ENCODE data around the gene BARHL2. TPM values are rescaled to one million over a fixed set of nuclear protein-coding genes. Genes with fewer than 3 reads are reported as not detected.

Gene BARHL2
- total RNA-seq, 1 donor from 2014 or later, result not detected

- no peak overlapping the region for H3K4me3 ChIP-seq (ENCODE audit: low read depth, low read length)
- H3K27me3 ChIP-seq (ENCODE audit: control insufficient read depth, insufficient read depth, low read length), result peaks cover 84% of the 10 kb centered on the region
- TF ChIP-seq CTCF (IDR thresholded peaks at IDR 0.05; ENCODE audit: insufficient read depth, low read length, poor library complexity, severe bottlenecking), result no peak
- no peaks in the 10 kb centered on the region for H3K36me3 ChIP-seq (ENCODE audit: control insufficient read depth, insufficient read depth, low read length)
- DNase-seq (ENCODE audit: low read depth), result no peak
Observed at GRCh38 chr1:90722874-90723589, 5.9 kb upstream of the BARHL2 start.

- TF ChIP-seq CTCF (IDR thresholded peaks at IDR 0.05; ENCODE audit: insufficient read depth, low read length, poor library complexity, severe bottlenecking), result peak; percentile 89
- Histone ChIP-seq H3K4me3 (ENCODE audit: low read depth, low read length) (no peak overlapping the region), H3K36me3 (ENCODE audit: control insufficient read depth, insufficient read depth, low read length) (no peaks in the 10 kb centered on the region), H3K27me3 (ENCODE audit: control insufficient read depth, insufficient read depth, low read length) (peaks cover 82% of the 10 kb centered on the region)
- DNase-seq (ENCODE audit: low read depth), result no peak
Observed at GRCh38 chr1:90721210-90722194, 4.4 kb upstream of the BARHL2 start.

GRCh38 chr1:90720145-90720636, 3.1 kb upstream of the BARHL2 start:
- DNase-seq (ENCODE audit: low read depth), result no peak
- H3K27me3 ChIP-seq (ENCODE audit: control insufficient read depth, insufficient read depth, low read length), result peaks cover 78% of the 10 kb centered on the region
- no peak overlapping the region for H3K4me3 ChIP-seq (ENCODE audit: low read depth, low read length)
- H3K36me3 ChIP-seq (ENCODE audit: control insufficient read depth, insufficient read depth, low read length), result no peaks in the 10 kb centered on the region
- no peak for TF ChIP-seq CTCF (IDR thresholded peaks at IDR 0.05; ENCODE audit: insufficient read depth, low read length, poor library complexity, severe bottlenecking)

GRCh38 chr1:90719330-90720144, 2.4 kb upstream of the BARHL2 start:
- H3K4me3 ChIP-seq (ENCODE audit: low read depth, low read length), result no peak overlapping the region
- H3K36me3 ChIP-seq (ENCODE audit: control insufficient read depth, insufficient read depth, low read length), result no peaks in the 10 kb centered on the region
- no peak for TF ChIP-seq CTCF (IDR thresholded peaks at IDR 0.05; ENCODE audit: insufficient read depth, low read length, poor library complexity, severe bottlenecking)
- DNase-seq (ENCODE audit: low read depth), result no peak
- peaks cover 76% of the 10 kb centered on the region for H3K27me3 ChIP-seq (ENCODE audit: control insufficient read depth, insufficient read depth, low read length)

GRCh38 chr1:90718411-90719329, 1.6 kb upstream of the BARHL2 start:
- peaks cover 76% of the 10 kb centered on the region for H3K27me3 ChIP-seq (ENCODE audit: control insufficient read depth, insufficient read depth, low read length)
- no peak for DNase-seq (ENCODE audit: low read depth)
- H3K36me3 ChIP-seq (ENCODE audit: control insufficient read depth, insufficient read depth, low read length), result no peaks in the 10 kb centered on the region
- H3K4me3 ChIP-seq (ENCODE audit: low read depth, low read length), result no peak overlapping the region
- TF ChIP-seq CTCF (IDR thresholded peaks at IDR 0.05; ENCODE audit: insufficient read depth, low read length, poor library complexity, severe bottlenecking), result no peak
